ENCODE results near the gene VPS13D. TPM values are rescaled to one million over a fixed set of nuclear protein-coding genes. Genes with fewer than 3 reads are reported as not detected.

Gene VPS13D
- total RNA-seq, 2 donors from 2014 or later, result 48.1 to 65.2 TPM

- Histone ChIP-seq H3K4me3 (no peak overlapping the region), H3K9me3 (no peaks in the 10 kb centered on the region), H3K4me1 (peaks cover 0 to 84% of the 10 kb centered on the region in 2 donors), H3K27ac (peak overlapping the region; percentile 21 to 51), H3K27me3 (no peaks in the 10 kb centered on the region), H3K36me3 (no peaks in the 10 kb centered on the region)
- TF ChIP-seq CTCF (IDR thresholded peaks at IDR 0.05), result no peak
- no peak for DNase-seq (ENCODE audit: low spot score)
Measured at GRCh38 chr1:12475947-12476346, 246.1 kb downstream of the VPS13D start.

- Histone ChIP-seq H3K36me3 (no peaks in the 10 kb centered on the region), H3K4me3 (no peak overlapping the region), H3K9me3 (no peaks in the 10 kb centered on the region), H3K4me1 (peaks cover 0 to 89% of the 10 kb centered on the region in 2 donors), H3K27me3 (no peaks in the 10 kb centered on the region), H3K27ac (peak overlapping the region; percentile 48 to 70)
- DNase-seq (ENCODE audit: low spot score), result no peak
- no peak for TF ChIP-seq CTCF (IDR thresholded peaks at IDR 0.05)
Measured at GRCh38 chr1:12477314-12477713, 247.5 kb downstream of the VPS13D start.

- Histone ChIP-seq H3K9me3 (no peaks in the 10 kb centered on the region), H3K4me1 (peaks cover 0 to 82% of the 10 kb centered on the region in 2 donors), H3K36me3 (no peaks in the 10 kb centered on the region), H3K27me3 (no peaks in the 10 kb centered on the region), H3K27ac (peak overlapping the region; percentile 48 to 70), H3K4me3 (no peak overlapping the region)
- peak; percentile 80 for DNase-seq (ENCODE audit: low spot score)
- no peak for TF ChIP-seq CTCF (IDR thresholded peaks at IDR 0.05)
Measured at GRCh38 chr1:12477936-12478611, 248.2 kb downstream of the VPS13D start.

GRCh38 chr1:12478612-12478985 is 248.8 kb downstream of the VPS13D start:
- H3K4me1 ChIP-seq, result peaks cover 0 to 76% of the 10 kb centered on the region in 2 donors
- no peak overlapping the region for H3K4me3 ChIP-seq
- H3K27me3 ChIP-seq, result no peaks in the 10 kb centered on the region
- no peak for DNase-seq (ENCODE audit: low spot score)
- no peaks in the 10 kb centered on the region for H3K36me3 ChIP-seq
- peak overlapping the region; percentile 48 to 70 for H3K27ac ChIP-seq
- H3K9me3 ChIP-seq, result no peaks in the 10 kb centered on the region
- TF ChIP-seq CTCF (IDR thresholded peaks at IDR 0.05), result no peak

GRCh38 chr1:12479311-12479710 is 249.5 kb downstream of the VPS13D start:
- no peak for TF ChIP-seq CTCF (IDR thresholded peaks at IDR 0.05)
- H3K27ac ChIP-seq, result peak overlapping the region; percentile 48 to 70

GRCh38 chr1:12480041-12480440 is 250.2 kb downstream of the VPS13D start:
- Histone ChIP-seq H3K4me3 (no peak overlapping the region), H3K27me3 (no peaks in the 10 kb centered on the region), H3K27ac (peak overlapping the region in 1 of 2 donors; percentile 73), H3K4me1 (peaks cover 0 to 63% of the 10 kb centered on the region in 2 donors), H3K9me3 (no peaks in the 10 kb centered on the region), H3K36me3 (no peaks in the 10 kb centered on the region)
- no peak for DNase-seq (ENCODE audit: low spot score)
- no peak for TF ChIP-seq CTCF (IDR thresholded peaks at IDR 0.05)

More at GRCh38 chr1:12479311-12479710, 249.5 kb downstream of the VPS13D start:
- no peak for DNase-seq (ENCODE audit: low spot score)
- H3K27me3 ChIP-seq, result no peaks in the 10 kb centered on the region
- H3K4me1 ChIP-seq, result peaks cover 0 to 69% of the 10 kb centered on the region in 2 donors
- H3K4me3 ChIP-seq, result no peak overlapping the region
- H3K36me3 ChIP-seq, result no peaks in the 10 kb centered on the region
- no peaks in the 10 kb centered on the region for H3K9me3 ChIP-seq

Measured in right atrium auricular region (tissue), 2 donors.